GM21526 (cell line): ENCODE results near the gene FRMPD1.
"Not testable (repeated sequence)": the region's sequence is repeated elsewhere in the genome, so short reads cannot be mapped to it uniquely, and the experiment has no call there.

ENCODE experiments used
- ATAC-seq: cut with Tn5 transposase; IDR thresholded peaks from one replicate; pipeline ENCODE4 v1.9.1; 2021; ENCODE audit warnings: moderate library complexity; ENCODE audit not compliant: unreplicated experiment, low FRiP score

FRMPD1 gene, protein sequence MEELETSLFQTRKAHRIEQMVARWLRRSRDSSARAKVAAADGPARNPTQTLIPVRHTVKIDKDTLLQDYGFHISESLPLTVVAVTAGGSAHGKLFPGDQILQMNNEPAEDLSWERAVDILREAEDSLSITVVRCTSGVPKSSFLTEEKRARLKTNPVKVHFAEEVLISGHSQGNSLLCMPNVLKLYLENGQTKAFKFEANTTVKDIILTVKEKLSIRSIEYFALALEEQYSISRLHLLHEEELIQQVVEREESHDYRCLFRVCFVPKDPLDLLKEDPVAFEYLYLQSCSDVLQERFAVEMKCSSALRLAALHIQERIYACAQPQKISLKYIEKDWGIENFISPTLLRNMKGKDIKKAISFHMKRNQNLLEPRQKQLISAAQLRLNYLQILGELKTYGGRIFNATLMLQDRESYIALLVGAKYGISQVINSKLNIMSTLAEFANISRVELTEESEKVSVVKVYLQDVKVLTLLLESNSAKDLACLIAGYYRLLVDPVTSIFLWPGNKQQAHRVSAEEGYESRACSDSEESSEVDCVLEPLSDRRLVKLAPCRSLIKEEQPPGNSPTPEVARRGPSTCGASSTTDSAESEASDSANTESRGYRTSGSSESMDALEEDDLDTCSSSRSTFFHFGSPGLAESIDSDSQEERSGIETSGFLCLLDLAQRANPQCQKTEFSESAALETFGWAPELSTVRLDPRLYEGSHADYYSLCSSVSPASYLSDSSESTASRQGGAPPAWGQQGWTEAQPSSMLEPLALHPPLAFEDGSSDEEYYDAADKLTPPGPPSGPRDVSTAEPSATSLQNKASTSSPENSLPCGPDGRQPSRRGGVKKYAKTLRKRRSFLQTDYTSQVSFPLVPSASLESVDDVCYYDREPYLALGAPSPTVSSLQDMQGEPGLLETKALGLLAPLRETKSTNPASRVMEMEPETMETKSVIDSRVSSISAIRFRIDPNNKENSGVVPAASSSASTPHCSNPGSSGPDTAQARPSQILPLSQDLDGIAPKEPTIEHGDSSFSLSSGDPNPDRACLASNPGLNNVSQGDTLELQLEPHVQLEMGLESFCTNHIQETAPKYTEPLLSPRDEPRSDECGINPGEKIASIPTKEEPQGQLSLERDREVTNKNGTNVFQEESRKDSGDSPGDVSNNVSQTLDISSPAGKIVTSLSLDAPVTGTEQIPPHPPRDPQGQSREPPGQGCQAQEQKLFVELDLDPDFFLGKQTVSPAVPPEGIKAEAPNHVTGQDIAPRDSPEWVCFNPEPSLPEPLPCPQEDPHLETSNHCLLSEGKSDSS (N-terminal part only)

DNA sequence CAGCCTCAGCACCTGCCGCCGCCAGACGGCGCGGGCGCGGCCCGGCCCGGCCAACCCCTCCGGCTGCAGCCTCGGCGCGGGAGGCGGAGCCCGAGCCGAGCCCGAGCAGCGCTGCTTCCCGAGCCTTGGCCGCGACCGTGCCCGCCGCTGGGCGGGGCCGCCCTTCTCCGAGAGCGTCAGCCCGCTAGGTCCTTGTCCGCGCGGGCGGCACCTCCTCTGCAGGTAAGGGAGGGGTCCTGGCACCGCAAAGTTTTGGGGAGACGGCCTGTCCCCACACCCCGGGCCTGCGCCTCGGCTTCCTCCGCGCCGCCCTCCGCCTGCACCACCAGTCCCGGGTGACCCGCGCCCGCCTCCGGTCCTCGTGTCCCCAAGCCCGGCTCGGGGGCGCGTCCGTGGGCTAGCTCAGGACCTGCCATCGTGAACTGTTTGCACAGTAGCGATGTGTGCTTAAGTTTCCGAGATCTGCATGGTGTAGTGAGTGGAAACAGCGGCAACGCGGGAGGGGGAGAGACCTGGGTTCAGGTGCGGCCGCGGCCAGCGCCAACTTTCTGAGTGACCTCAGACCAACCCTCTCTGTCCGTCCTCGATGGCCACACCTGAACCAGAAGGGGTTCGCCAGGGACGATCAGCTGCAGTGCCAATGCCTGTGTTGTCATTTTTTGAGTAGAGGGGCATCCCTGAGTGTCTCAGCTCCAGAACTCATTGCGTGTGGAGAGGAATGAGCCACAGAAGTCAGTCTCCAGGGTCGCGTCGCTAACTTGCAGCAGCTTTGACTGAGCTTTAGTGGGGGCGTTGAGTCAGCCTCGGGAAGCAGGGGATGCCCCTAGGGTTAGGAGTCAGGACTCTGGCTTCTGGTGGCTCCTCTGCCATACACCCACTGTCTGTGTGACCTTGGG lies at the start of gene FRMPD1:
Gene FRMPD1 (plus strand): TSS at position 82 of the 896 bp plus-strand sequence. CDS start 41,688 bp downstream, outside the sequence.
- peak; percentile 83 for ATAC-seq

DNA sequence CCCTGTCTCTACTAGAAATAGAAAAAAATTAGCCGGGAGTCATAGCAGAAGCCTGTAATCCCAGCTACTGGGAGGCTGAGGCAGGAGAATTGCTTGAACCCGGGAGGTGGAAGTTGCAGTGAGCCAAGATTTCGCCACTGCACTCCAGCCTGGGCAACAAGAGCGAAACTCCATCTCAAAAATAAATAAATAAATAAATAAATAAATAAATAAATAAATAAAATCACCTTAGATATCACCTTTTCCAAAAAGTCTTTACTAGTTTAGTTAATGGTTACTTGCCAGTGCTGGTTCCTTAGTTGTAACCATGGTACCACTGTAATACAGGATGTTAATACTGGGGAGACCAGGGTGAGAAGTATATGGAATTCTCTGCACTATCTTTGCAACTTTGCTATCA lies 48.7 kb upstream of the FRMPD1 start:
- not testable (repeated sequence) for ATAC-seq

- ATAC-seq = no peak
Measured at GRCh38 chr9:37602817-37603216, 47.9 kb upstream of the FRMPD1 start.

DNA sequence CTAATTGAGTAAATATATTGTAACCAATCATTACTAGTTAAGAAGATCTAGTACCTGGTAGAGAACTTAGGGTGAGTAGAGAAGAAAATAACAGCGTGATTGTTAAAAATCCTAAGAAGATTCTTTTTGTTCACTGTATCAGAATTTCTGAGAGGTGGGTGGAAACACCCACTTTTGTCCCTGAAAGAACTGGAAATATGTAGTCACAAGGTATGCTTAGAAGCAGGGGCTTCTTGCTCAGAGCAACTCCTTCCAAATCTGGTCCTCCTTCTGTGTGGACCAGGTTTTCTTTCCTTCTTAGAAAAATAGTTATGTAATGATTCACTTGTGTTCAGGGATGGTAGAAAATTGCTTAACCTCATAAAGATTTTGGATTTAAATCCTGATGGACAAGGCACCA lies 46.5 kb upstream of the FRMPD1 start:
- ATAC-seq = no peak

GRCh38 chr9:37608250-37608649 lies 42.5 kb upstream of the FRMPD1 start:
- ATAC-seq = no peak

- ATAC-seq = no peak
Measured at GRCh38 chr9:37609735-37610397, 40.9 kb upstream of the FRMPD1 start.

- ATAC-seq = no peak
Measured at GRCh38 chr9:37611014-37611413, 39.7 kb upstream of the FRMPD1 start.

- ATAC-seq = no peak
Measured at GRCh38 chr9:37611961-37612360, 38.8 kb upstream of the FRMPD1 start.

DNA sequence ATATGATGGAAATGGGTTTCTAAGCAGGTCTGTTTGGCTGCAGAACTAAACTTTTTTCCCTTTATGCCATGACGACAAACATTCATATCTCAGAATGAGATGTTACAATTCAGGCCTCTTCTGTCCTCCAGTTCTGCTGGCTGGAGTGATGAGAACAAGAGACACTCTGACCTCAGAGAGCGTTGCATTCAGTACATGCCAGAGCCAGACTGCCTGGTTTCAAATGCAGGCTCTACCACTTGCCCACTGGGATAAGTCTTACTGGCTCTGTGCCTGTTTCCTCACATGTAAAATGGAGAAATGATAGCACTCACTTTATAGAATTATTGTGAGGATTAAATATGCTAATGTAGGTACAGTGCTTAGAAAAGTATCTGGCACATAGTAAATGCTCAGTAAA lies 33.6 kb upstream of the FRMPD1 start:
- ATAC-seq = no peak

GRCh38 chr9:37617832-37618231 lies 32.9 kb upstream of the FRMPD1 start:
- ATAC-seq = no peak

- no peak for ATAC-seq
Measured at GRCh38 chr9:37618817-37619216, 31.9 kb upstream of the FRMPD1 start.

DNA sequence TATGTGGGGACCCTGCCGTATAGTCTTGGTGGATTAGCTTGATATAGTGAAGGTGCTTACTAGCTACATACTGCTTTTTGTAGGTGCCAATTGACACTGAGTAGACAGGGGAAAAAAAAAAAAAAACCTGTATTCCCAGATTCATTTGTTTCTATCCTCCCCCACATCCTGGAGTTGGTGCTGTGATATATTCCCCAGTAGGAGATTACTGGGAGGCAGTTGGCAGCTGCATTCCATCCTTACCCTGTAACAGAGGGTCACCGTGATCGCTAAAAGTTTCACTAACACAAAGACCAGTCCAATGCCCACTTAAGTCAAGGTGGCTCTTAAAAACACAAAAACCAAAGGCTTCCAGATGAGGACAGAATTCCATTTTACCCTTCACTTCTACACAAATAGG lies 30.9 kb upstream of the FRMPD1 start:
- no peak for ATAC-seq

DNA sequence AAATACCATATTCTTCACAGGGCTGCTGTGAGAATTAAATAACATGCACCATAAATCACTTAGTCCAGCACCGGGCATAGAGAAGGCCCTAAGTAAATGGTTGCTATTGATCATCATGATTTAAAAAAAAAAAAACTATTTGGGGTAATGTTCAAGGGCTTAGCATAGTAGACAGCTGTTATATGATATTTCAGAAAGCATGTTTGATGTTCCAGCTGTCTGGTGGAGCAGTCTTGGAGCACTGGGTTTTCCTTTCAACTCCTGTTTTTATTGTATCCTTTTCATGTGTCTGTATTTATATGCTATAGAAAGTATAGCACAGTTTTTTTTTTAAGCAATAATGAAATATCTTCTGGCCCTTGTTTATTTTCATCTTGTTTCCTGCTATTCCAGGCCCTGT lies 30.4 kb upstream of the FRMPD1 start:
- ATAC-seq = no peak

- ATAC-seq = no peak
Measured at GRCh38 chr9:37621273-37622121, 29.3 kb upstream of the FRMPD1 start.

DNA sequence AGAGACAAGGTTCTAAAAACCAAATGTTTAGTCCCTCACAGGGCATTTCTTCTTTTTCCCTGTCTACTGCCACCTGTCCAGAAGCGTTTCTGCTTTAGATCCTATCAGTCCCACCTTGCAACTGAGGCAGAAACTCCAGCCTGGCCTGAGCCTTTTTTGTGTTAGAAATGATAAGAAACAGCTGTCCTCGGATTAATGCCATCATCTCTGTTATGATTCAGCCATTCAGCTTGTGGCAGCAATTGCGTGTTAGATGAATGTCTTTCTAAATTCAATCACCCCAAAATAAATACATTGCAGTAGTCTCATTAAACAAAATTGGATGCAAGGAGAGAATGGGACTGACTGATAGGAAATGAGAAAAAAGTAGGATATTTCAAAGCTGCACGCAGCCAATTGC lies 28.3 kb upstream of the FRMPD1 start:
- ATAC-seq = no peak

DNA sequence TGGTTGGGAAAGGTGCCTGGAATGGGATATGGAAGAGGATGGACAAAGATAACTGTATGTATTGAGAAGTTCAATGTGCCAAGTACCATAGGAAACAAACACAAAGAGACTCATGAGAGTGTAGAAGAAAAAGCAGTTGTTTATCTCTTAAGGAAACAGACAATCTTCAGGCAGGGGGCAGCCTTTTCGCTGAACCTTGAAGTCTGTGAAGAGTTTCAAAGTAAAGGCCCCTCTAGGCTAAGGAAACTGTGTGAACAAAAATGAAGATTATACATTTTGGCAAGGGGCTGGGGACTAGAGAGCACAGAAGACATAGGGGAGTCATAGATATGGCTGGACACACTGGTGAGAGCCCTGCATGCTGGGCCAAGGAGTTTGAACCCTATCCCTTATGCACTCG lies 27.5 kb upstream of the FRMPD1 start:
- ATAC-seq = no peak

- no peak for ATAC-seq
Measured at GRCh38 chr9:37624073-37624472, 26.7 kb upstream of the FRMPD1 start.

- ATAC-seq = no peak
Measured at GRCh38 chr9:37625036-37625757, 25.6 kb upstream of the FRMPD1 start.
